COLO829 (cell line): ENCODE data around the gene EFNA4.

Experiments
- DNase-seq: peaks from one replicate; pipeline ENCODE4 v3.0.0; 2012; ENCODE audit warnings: low spot score

The EFNA4 gene

DNA sequence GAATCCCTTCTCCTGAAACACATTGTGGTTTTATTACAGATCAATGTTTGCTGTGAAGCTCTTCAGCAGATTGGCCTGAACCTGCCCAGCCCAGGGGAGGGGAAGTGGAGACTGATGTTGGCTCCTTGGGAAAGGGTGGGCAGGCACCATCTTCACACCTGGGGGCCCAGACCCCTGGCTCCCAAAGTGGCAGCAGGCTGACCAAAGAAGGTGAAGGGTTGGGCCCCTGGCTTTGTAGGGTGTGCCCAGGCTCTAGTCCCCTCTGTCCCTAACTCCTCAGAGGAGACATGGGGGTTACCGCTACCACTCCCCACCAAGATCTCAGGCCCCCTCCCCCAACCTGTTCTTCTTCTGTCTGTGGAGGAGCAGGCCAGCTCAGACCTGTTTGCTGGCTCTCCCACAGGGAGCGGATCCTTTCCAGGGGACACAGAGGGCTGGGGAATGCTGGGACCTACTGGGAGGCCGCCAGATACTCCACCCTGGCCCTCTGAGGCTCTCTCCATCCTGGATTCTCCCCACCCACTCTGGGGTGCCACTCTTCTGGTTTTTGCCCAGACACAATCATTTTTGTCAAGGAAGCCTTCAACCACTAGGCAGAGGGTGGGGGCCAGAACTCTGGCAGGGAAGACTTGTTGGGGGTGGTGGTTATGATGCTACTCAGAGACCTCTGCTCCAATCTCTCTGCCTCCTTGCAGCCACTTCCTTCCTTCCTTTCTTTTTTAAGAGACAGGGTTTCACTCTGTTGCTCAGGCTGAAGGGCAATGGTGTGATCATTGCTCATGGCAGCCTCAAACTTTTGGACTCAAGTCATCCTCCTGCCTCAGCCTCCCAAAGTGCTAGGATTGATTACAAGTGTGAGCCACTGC lies 10.1 kb downstream of the EFNA4 start:
- no peak for DNase-seq

DNA sequence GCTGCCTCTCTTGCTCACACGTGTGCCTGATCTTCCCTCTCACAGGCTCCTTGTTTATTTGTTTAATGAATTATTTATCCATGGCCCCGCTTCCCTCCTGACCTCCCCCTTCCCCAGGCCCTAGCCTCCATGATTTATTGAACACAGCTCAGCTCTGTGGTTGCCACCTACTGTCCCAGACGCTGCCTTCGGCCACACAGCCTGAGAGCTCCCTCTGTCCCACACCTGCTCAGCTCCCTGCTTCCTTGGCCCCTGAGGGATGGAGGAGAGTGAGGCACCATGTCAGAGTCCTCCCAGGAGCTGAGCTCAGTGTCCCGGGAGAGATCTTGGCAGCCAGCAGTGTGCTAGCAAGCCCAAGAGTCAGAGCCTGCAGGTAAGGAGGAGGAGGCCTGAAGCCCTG lies 12.0 kb downstream of the EFNA4 start:
- DNase-seq, result no peak

DNA sequence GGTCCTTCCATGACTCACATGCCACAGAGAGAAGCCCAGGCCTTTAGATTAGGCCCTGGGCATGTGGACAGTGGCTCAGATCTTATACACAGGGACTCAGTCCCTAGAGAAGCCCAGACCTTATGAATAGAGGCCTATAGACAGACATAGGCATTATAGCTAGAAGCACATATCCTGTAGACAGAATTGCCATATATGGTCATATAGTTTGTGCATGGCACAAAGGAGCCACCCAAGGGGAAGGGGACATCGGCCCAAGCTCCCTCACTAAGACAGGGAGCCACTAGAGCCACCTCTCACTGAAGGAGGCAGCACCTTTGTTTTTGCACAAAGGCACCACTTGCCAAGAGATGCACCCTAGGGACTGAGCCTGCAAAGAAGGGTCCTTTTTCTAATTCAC lies 12.8 kb downstream of the EFNA4 start:
- no peak for DNase-seq

DNA sequence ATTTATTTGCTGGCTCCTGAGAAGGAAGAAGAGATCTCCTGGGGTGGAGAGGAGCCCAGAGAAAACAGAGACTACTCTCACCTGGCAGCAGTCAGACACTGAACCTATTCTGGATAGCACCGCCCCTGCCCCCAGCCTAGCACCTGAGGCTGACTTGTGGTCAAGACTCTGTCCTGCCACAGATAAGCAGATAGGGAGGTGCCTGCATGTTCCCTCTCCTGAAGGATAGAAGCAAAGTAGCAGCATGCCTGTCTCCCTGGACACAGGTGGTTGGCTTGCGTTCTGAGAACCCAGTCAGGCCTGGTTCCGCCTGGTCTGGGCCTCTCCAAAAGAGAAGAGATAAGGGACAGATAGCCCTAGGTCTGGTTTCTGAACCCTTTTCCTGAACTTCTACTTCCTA lies 13.8 kb downstream of the EFNA4 start:
- DNase-seq, result no peak

DNA sequence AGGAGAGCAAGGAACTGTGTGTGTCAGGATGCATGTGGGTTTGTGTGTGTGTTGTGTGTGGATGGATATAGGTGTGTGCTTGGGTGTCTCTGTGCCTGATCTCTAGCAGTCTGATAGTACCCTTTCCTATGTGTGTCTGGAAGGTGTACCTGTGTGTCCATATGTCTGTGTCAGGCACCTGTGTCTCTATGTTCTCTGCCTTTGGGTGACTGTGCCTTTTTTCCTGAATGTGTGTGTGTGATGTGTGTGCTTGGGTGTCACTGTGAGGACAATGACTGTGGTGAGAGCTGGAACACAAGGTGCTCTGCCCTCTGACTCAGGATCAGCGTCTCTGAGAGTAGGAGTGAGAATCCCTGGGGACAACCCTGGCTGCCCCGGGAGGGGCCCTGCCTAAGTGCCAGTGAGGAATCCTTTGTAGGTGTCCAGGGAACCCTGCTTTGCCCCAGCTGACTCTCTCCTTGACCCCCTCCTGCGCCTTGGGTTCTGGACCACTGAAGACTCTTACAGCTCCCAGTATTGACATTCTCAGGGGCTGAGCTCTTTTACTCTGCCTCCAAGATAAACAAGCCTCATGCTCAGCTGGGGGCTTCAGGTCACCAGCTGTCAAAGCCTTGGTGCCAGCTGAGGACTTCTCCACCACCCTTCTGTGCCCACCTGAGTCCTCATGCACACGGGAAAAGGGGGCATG lies 14.4 kb downstream of the EFNA4 start:
- DNase-seq, result no peak

GRCh38 chr1:155078469-155079209 lies 15.1 kb downstream of the EFNA4 start, which contains the start of gene EFNA3:
EFNA3 (plus strand) TSS chr1:155078837; CDS start chr1:155078942, 105 bp downstream.
- DNase-seq, result peak; percentile 74

DNA sequence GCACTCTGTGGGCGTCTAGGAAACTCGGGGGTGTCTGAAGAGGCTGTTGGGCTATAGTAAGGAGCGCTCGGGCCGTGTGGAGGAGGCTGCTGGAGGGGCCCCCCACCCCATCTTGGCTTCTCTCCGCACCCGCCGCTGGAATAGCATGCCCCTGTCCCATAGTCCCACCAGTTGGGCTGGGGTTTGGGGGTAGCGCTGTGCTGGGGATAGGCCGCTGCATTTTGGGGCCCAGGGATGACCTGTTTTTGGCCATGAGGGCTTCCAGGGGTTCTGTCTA lies 15.6 kb downstream of the EFNA4 start:
- DNase-seq, result no peak

DNA sequence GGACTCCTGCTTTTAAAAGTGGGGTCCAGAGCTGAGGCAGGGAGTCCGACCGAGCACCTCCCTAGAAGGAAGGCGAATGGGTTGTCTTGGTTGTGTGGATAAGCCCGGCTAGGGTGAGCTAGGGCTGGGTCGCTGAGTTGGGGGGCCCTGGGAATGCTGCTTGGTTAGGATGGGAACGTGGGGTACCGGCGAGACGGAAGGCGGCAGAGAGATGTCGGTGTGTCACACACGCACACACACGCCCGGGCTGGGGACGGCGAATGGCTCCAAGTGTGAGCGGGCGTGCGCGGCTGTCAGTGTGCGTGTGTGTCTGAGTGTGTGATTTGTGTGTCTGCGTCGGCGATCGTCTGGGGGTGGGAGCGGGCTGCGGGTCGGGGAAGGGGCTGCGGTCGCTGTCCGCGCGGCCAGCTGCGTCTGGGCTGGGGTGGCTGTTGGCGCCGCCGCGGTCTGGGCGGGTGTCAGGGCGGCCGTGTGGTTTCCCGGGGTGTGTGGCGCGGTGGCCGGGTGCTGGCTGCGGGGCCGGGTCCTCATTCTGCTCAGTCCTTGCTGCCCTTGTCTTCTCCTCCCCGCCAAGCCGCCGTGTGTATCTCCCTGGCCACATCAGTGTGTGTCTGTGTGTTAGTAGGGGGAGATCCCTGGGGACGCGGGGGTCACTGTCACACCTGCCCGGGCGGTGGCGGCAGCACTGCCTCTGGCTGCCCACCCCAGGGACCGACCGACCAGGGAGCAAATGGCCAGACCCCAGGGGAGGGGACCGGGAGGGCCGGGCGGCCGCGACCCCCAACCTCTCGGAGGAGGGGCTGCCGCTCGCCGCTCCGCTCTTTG lies 16.2 kb downstream of the EFNA4 start:
- no peak for DNase-seq

- no peak for DNase-seq
Observed at GRCh38 chr1:155080312-155081228, 17.0 kb downstream of the EFNA4 start.

DNA sequence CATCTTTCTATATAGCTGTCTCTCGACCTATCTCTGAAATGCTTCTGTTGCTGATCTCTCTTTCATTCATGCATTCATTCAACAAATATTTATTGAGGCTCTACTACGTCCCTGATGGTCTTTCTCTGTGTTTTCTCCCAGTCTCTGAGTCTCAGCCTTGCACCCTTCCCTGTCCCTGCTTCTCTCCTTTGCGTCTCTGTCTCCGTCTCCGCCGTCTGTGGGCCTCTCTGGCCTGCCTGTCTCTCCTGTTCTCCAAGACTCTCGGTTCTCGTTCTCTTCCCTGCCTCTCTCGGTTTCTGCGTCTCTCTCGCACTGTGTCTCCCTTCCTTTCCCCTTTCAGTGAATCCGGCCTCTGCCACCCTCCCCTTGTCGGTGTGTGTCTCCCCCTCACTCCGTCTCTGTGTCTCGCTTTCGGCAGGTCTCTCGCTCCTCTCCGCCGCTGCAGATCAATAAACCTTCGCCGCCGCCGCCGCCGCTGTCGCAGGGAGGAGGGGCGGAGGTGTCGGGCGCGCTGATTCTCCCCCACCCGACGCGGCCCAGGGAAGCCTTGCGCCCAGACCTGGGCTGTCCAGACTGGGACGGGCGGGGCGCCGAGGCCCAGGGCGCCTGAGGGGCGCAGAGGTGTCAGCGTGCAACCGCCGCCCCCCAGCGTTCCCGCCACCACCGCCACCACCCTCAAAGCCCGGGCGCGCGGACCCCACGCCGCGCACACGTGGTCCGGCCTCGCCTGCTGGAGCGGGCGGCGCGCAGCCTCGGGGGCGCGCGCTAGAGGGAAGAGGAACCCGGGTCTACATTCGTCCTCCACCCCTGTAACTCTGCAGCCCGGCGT lies 18.1 kb downstream of the EFNA4 start:
- no peak for DNase-seq

DNA sequence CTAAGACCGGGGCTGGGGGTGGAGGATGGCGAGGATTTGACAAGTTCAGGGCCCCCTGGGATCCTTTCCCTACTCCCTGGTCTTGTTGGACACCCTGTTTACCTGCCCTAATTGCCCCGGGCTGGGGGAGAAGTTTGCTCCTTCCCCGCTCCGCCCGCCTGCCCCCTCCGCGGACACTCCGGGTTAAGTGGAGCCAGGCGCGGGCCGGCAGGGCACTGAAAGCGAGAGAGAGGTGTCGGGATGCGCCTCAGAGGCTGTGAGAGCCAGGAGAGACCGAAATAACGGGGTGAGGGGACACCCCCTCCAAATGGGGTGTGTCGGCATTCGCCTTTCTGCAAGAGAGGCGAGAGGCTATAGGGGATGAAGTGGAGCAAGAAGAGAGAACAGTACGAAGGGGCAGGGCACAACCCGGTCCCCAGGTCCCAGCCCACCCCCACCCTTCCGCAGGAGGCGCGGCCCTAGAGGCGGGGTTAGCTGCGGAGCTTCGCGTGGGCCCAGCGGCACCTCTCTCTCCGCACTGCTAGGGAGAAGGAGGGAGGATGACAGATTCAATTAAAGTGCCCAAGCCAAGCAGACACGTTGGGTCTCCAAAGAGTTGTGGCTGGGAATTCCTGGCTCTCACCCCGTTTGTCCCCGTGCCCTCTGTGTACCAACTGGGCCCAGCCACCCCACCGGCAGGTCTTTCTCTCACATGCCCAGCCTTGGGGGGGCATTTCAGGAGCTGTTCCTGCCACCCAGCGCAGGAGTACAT lies 18.9 kb downstream of the EFNA4 start:
- DNase-seq, result no peak

DNA sequence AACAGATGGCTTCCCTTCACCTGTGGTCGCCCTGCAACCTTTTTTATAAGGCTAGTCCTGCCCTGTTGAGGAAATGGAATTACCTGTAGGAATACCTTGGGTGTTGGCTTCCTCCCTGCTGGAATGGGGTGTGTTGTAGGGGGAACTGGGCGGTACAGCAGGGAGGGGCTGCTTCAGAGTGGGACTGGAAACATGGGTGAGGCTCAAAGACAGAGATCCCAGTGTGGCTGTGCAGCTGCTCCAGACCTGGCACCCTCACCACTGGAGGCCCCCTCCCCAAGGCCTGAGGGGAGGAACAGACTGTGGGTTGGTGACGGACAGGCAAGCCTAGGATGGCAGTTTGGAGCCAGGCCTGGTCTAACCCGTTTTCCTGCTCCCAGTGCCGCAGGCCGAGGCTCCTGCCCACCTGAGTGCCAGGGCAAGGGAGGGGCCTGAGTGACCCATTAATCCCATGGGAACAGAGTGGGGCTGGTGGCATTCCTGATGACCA lies 19.6 kb downstream of the EFNA4 start:
- no peak for DNase-seq

DNA sequence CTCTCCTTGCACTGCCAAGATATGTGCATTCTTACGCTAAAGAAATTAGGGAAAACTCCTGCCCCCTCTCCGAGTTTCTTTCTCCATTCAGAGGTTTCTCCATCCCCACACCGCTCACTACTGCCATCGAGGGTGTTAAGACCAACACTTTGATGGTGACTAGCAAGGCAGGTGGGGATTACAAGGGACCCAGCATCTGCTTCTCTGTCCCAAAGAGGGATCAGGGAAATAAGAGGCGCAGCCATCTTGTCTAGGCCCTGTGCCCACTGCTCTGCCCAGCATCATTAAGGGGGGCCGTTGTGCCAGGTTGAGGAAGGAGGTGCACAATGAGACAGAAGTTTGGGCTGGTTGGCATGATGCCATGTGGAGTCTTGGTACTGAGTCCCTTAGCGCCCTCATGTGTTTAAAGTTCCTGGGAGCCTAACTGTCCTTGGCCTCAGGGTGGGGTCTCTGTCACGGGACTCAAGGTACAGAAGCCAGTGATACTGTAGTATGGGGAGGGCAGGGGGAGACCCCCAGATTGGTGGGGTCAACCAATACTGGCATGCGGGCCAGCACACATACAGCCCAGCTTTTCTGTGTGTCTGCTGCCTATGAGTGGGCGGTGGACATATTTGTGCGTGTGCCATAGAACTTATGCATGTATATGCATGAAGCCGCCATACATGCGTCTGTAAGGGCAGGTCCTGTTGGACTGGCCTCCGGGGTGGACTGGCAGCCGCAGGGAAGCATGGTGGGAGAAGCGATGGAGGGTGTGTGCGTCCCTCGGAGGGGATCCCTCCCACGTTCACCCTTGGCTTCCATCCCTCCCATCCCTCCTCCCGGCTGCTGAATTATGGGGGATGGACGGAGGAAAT lies 20.6 kb downstream of the EFNA4 start:
- no peak for DNase-seq

- DNase-seq, result peak; percentile 97
Observed at GRCh38 chr1:155084722-155085503, 21.4 kb downstream of the EFNA4 start.

- peak; percentile 57 for DNase-seq
Observed at GRCh38 chr1:155085504-155086127, 22.1 kb downstream of the EFNA4 start.

DNA sequence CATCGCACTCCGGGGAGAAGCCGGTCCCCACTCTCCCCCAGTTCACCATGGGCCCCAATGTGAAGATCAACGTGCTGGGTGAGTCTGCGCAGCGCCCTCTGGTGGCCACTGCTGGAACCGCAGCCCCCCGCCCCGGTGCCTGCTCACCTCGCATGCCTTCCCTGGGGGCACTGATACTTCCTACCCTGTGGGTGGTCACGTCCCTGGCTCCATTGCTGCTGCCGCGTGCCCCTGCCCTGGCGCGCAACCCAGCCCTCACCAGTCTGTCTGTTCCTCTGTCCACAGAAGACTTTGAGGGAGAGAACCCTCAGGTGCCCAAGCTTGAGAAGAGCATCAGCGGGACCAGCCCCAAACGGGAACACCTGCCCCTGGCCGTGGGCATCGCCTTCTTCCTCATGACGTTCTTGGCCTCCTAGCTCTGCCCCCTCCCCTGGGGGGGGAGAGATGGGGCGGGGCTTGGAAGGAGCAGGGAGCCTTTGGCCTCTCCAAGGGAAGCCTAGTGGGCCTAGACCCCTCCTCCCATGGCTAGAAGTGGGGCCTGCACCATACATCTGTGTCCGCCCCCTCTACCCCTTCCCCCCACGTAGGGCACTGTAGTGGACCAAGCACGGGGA lies 22.7 kb downstream of the EFNA4 start:
- DNase-seq, result peak; percentile 81
